GM19238 (cell line): Measurements from ENCODE around the gene HIVEP2.

Experiments used
- DNase-seq: peaks from one replicate; pipeline ENCODE4 v3.0.0; 2011; ENCODE audit warnings: low spot score; ENCODE audit not compliant: insufficient read length

HIVEP2 gene

DNA sequence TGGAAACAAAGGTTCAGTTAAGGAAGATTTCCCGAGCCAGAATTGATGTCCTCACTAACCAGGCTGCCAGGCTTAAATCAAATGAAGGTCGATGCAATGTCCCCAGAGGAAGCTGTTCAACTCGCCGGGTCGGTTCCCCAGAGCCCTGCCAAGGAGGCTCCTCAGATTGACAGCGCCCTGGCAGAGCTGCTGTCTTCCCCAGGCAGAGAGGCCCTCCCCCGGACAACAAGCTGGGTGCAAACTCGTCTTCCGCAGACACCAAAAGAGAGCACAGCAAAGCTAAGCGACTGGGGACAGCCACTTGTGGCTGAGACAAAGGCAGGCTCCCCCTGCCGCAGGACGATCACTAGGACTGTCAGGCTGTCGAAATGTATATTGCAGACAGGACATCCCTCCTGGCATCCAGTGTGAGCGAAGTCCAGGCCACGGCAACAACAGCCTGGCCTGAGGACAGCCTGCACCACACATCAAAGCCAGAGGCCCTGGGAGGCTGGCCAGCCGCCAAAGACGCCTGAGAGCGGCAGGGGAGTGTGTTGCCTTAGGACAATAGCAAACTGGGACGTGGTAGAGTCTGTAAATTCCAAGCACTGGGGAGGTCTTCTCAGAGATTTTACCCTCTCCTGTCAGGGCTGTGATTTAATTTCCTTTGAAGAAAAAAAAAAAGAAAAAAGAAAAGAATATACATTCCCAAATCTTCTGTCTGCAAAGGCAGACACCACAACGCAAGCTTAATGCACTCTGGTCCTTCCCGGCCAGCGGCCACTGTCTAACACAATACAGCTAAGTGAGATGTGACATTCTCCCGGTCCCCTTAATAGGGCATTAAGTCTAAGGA is 99.1 kb downstream of the HIVEP2 start:
- no peak for DNase-seq

DNA sequence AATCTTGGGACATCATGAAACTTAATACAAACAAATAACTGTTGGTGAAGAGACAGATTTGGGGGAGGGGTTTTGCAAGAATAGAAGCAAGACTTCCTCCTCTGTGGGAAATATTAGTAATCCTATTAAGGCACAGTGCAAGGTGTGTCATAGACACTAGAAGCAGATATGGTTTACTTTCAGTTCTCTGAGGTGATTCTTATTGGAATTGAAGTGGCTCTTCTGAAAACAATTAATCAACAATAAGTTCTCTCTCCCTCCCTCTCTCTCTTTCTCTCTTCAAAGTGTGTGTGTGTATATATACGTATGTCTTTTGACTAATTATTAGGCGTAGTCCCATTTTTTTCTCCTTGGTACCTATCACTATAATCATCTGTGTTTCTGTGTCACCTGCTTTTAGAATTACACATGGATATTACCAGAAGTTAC is 99.8 kb downstream of the HIVEP2 start:
- DNase-seq = no peak

- no peak for DNase-seq
Measured at GRCh38 chr6:142844065-142844755, 100.8 kb downstream of the HIVEP2 start.

DNA sequence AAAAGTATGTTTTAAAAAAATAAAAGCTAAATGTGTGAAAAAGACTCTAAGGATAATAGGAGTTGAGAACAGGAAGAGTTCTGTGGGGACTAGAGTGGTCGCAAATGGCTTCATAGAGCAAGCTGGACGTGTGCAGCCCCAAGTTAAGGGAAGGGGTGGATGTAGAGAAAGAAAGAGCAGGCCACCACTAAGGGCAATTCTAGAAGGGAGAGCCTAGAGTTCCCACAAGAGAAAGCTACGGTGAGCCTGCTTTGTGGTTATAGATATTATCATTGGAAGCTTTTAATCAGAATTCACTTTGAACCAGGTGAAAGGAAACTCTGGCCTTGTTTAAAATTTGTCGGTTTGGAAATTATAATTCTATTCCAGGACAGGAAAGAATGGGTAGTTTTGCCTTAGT is 101.6 kb downstream of the HIVEP2 start:
- DNase-seq = no peak

GRCh38 chr6:142842418-142843261 is 102.3 kb downstream of the HIVEP2 start:
- DNase-seq = no peak

- DNase-seq = no peak
Measured at GRCh38 chr6:142841915-142842314, 103.1 kb downstream of the HIVEP2 start.

GRCh38 chr6:142839686-142840040 is 105.3 kb downstream of the HIVEP2 start:
- DNase-seq = no peak

GRCh38 chr6:142838821-142839685 is 105.9 kb downstream of the HIVEP2 start:
- no peak for DNase-seq

DNA sequence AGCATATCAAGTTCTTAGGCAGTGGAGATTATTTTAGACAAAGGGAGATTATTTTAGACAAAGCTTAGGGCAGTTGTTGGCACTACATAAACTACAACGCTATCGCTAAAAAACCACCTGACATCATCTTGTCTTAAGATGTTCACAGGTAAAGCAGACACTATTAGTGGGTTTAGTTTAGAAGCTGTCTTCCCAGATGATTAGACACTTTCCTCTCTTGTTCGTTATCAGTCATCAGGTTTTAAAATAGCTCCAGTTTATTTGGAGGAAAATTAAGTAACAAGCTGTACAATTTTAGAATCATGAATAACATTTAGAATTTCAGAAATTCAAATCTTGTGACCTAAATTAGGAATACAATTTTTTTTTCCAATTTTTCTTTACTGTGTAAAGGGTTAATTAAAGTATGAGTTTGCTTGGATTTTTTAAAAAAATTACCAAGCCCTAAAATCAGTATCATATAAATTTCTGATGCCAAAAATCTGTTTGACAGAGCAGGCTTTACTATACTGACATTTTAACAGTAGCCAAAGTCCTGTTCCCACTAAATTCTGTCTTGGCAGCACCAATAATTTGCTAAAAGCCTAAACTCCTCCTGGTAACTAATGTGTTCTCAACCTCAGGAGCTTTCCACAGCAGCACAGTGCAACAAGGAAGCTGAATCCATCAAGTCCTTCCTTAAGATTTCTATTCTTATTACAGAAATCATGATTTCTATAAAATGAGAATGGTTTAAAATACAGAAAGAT is 109.0 kb downstream of the HIVEP2 start:
- DNase-seq = no peak

DNA sequence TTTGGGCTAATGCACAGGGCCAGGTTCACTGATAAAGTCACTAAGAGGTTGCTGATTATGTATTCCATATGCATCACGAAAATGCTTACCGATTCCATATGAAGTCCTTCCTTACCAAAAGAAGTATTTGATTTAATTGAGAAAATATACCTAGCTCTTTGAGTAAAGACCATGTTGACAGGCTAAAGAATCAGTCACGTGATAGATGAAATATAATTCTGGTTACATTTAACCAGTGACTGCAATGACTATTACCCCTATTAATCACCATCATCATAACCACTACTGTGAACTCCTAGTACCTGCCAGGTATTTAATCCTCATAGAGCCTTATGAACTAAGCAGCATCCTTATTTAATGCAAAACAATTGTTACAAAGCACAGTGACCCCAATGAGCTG is 110.1 kb downstream of the HIVEP2 start:
- no peak for DNase-seq

GRCh38 chr6:142833798-142834197 is 111.2 kb downstream of the HIVEP2 start:
- DNase-seq = no peak

GRCh38 chr6:142833054-142833453 is 111.9 kb downstream of the HIVEP2 start:
- no peak for DNase-seq

DNA sequence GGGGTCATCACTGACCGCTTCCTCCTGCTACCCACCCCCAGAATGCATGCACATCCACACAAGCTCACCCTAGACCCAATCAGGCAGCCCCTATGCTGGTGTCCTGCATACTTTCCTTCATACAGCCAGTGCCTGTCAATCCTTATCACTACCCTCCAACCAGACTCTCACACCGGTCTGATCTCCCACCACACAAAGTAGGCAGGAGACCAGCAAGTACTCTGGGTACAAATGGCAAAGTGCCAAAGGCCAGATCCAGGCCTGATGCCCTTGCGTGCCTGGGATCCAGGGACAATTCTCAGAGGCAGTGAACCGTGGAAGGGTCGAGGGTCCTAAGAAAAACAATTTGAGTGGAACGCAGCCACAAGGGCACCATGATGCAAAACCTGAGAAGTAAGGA is 114.2 kb downstream of the HIVEP2 start:
- DNase-seq = no peak

GRCh38 chr6:142830116-142830710 is 114.8 kb downstream of the HIVEP2 start:
- no peak for DNase-seq

GRCh38 chr6:142829556-142829955 is 115.4 kb downstream of the HIVEP2 start:
- no peak for DNase-seq

GRCh38 chr6:142827991-142828390 is 117.0 kb downstream of the HIVEP2 start:
- DNase-seq = no peak

DNA sequence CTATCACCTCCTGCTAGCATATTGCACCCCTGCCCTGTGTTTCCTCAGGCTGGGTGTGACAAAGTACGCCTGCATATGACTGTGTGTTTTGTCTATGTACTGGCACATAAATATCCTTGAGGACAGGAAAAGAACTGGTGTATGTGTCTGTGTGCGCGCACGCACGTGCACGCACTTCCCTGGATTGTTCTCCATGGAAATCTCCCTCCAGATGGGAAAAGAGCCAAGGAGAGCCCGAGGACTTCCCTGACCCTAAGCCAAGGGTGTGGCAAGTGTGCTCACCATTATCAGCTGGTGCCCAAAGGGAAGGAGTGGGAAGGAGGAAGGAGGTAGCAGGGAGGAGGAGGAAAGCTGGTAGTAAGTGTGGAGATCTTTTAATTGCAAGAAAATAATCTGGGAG is 117.6 kb downstream of the HIVEP2 start:
- no peak for DNase-seq

DNA sequence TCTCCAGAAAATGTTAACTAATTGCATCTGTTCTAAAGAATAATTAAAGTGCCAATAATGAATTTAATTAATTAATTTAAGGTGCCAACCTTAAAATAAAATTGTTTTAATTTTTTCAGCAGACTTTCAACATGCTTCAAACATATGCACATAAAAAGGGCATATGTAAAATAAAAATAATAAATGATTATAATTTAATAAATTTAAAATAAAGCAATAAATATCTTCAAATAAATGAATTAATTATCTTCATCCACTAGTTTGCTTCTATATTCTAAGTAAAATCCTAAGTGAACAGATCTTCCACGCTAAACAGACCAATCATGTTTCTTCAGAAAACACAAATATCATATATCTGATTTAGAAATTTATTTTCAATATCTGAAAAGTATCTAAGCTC is 119.2 kb downstream of the HIVEP2 start:
- DNase-seq = no peak

- no peak for DNase-seq
Measured at GRCh38 chr6:142824426-142824825, 120.5 kb downstream of the HIVEP2 start.
